Epithelial cell of esophagus (primary cell): Measurements from ENCODE around the gene MRPL14.
A peak's percentile ranks its signal among the peaks of the same experiment; 100 is the strongest.

ENCODE experiments used
- DNase-seq: peaks from one replicate; pipeline ENCODE4 v3.0.0; 2010; ENCODE audit warnings: low read depth
- H3K4me3 ChIP-seq: 2 replicates; pipeline ENCODE4 v1.5.1; 2011; ENCODE audit warnings: mild to moderate bottlenecking, low read length, control low read depth
- TF ChIP-seq, protein P1 (sequence below): IDR thresholded peaks from 2 replicates; pipeline ENCODE4 v1.5.1; 2011; ENCODE audit warnings: low read depth, mild to moderate bottlenecking, low read length, control low read depth, inconsistent platforms; ENCODE audit not compliant: insufficient read depth; ENCODE audit errors: missing control alignments

The MRPL14 gene

GRCh38 chr6:44078827-44079671, 48.2 kb downstream of the MRPL14 start:
- H3K4me3 ChIP-seq, result no peak overlapping the region
- TF ChIP-seq, protein P1, sequence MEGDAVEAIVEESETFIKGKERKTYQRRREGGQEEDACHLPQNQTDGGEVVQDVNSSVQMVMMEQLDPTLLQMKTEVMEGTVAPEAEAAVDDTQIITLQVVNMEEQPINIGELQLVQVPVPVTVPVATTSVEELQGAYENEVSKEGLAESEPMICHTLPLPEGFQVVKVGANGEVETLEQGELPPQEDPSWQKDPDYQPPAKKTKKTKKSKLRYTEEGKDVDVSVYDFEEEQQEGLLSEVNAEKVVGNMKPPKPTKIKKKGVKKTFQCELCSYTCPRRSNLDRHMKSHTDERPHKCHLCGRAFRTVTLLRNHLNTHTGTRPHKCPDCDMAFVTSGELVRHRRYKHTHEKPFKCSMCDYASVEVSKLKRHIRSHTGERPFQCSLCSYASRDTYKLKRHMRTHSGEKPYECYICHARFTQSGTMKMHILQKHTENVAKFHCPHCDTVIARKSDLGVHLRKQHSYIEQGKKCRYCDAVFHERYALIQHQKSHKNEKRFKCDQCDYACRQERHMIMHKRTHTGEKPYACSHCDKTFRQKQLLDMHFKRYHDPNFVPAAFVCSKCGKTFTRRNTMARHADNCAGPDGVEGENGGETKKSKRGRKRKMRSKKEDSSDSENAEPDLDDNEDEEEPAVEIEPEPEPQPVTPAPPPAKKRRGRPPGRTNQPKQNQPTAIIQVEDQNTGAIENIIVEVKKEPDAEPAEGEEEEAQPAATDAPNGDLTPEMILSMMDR, result peak; percentile 88
- DNase-seq, result peak; percentile 78

DNA sequence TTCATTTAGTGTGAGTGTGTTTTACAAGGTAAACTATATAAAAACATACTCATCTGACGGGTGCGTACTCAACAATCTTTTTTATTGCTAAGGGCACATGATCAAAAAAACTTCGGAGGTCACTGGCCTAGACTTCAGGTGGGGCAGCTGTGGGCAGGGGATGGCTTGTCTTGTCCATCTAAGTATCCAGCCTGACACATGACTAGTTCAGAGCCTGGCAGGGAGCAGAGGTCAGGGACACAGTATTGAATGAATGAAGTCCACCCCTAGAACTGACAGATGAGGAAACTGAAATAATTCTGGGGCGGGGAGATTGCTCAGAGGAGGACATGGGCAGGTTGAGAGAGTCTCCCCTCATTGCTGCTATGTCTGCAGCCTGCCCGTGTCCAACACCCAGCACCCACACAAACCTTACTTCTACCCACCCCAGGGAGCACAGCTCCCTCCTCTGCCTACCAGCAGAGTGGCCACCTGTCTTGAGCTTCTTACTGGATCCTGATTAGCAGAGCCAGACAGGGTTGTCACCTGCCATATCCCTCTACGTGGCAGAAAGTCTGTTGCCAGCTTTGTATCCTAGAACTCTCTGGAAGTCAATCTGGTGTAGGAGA, 48.9 kb downstream of the MRPL14 start:
- TF ChIP-seq, protein P1, result no peak
- DNase-seq, result no peak
- H3K4me3 ChIP-seq, result no peak overlapping the region

GRCh38 chr6:44077214-44077946, 49.9 kb downstream of the MRPL14 start:
- no peak for DNase-seq
- no peak overlapping the region for H3K4me3 ChIP-seq
- TF ChIP-seq, protein P1, result no peak

- H3K4me3 ChIP-seq, result no peak overlapping the region
- no peak for DNase-seq
- TF ChIP-seq, protein P1, result no peak
Measured at GRCh38 chr6:44076356-44077213, 50.7 kb downstream of the MRPL14 start.

DNA sequence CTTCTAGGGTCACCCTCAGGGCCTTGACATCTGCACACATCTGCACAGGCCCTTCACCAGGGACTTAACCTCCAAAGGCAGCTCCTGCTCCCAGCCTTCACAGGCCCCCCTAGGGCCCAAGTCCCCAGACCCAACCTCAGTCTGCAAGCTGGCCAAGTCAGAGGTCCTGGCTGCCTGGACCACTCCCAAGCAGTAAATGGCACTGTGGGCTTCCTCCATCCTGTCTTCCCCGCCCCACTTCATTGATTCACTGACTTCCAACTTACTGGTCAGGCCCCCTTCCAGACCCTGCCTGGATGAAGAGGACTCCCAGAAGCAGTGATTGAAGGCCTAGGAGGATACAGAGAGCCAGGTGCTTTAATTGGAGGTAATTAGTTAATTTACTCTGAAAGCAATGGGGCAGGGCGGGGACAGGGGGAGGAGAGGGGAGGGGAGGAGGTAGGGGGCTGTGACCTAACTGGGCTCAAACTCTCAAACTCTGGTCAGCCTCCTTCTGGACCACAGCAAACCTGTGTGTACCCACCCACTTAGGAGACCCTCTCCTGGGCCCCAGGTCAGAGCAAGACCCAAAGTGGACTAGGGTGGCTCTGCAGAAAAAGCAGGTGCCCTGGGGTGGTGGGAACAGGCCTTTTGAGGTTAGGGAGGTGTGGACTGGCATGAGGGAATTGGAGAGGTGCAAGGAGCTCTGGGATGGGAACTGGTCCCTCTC, 51.5 kb downstream of the MRPL14 start:
- DNase-seq, result no peak
- H3K4me3 ChIP-seq, result no peak overlapping the region
- TF ChIP-seq, protein P1, result no peak
